Measurements from ENCODE around the gene F10.

DNA sequence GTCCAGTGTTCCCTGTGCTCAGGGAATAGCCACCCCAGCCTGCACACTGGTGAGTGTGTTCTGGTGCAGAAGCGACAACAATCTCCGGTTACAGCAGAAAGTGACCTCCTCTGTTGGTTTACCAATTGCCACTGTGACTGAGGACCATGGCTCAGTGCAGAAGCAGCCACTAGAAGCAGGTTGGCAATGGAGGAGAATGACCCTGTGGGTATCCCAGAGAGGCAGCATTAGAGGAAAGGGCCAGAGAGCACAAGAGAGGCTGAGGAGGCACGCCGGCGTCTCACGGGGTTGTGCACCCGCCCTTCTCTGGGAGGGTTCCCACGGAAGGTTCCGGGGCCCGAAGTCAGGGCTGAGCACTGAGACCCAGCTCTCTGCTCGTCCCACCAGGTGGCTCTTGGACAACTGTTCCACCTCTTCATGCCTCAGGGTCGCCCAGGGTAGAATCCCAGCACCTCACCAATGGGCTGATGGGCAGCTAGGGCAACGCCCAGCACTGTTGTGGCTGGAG lies 49.9 kb downstream of the F10 start:
- TF ChIP-seq, protein P1, sequence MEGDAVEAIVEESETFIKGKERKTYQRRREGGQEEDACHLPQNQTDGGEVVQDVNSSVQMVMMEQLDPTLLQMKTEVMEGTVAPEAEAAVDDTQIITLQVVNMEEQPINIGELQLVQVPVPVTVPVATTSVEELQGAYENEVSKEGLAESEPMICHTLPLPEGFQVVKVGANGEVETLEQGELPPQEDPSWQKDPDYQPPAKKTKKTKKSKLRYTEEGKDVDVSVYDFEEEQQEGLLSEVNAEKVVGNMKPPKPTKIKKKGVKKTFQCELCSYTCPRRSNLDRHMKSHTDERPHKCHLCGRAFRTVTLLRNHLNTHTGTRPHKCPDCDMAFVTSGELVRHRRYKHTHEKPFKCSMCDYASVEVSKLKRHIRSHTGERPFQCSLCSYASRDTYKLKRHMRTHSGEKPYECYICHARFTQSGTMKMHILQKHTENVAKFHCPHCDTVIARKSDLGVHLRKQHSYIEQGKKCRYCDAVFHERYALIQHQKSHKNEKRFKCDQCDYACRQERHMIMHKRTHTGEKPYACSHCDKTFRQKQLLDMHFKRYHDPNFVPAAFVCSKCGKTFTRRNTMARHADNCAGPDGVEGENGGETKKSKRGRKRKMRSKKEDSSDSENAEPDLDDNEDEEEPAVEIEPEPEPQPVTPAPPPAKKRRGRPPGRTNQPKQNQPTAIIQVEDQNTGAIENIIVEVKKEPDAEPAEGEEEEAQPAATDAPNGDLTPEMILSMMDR (IDR thresholded peaks at IDR 0.05), result no peak
- no peak for TF ChIP-seq POLR2A (IDR thresholded peaks at IDR 0.05)

Measured in prostate gland (tissue), 2 donors.